SK-N-SH (cell line): Measurements from ENCODE around the gene REXO2. TPM values are rescaled to one million over a fixed set of nuclear protein-coding genes. Genes with fewer than 3 reads are reported as not detected.
A peak's percentile ranks its signal among the peaks of the same experiment; 100 is the strongest.

Source experiments
- CTCF ChIA-PET: fragments of 300-600, 350-600 bp; formaldehyde crosslinking; extraction: SDS; loops from one replicate; lab custom pipeline; 2021; lab: Yijun Ruan, JAX
- POLR2A ChIA-PET: fragments of 350-600 bp; sonication (Branson Sonifier 250); formaldehyde crosslinking; extraction: SDS; loops from one replicate; lab custom pipeline; 2020; ENCODE audit warnings: antibody characterized with exemption, inconsistent platforms; lab: Yijun Ruan, JAX
- DNase-seq: peaks from one replicate; pipeline ENCODE4 v3.0.0; 2012
- H2AFZ ChIP-seq: fragments of 200-600 bp; sonication (generic); 2 replicates; pipeline ENCODE4 v1.8.1; 2016; ENCODE audit warnings: antibody characterized with exemption, mild to moderate bottlenecking, low read depth
- H3F3A ChIP-seq: fragments of 200-600 bp; sonication (generic); replicated peaks from 2 replicates; pipeline ENCODE3; 2016; ENCODE audit warnings: antibody characterized with exemption, mild to moderate bottlenecking; ENCODE audit not compliant: insufficient read depth
- H3K27ac ChIP-seq, 2 experiments: fragments of 200-500 bp in 1 of 2; fragments of 200-600 bp in 1 of 2; sonication (Bioruptor generic) in 1 of 2; sonication (generic), shearing (Covaris generic) in 1 of 2; 2 replicates each; pipeline versions ENCODE4 v1.5.1 to v1.6.1; 2014 to 2016; ENCODE audit warnings: low read depth in 2 of 2, inconsistent platforms in 1 of 2, low read length in 1 of 2, mild to moderate bottlenecking in 1 of 2, mixed read lengths in 1 of 2
- H3K27me3 ChIP-seq: fragments of 200-600 bp; sonication (generic), shearing (Covaris generic); 2 replicates; pipeline ENCODE4 v1.6.1; 2016; ENCODE audit warnings: mixed run types; ENCODE audit not compliant: insufficient read depth
- H3K36me3 ChIP-seq, 2 experiments: fragments of 200-500 bp in 1 of 2; fragments of 200-600 bp in 1 of 2; sonication (Bioruptor generic) in 1 of 2; sonication (generic) in 1 of 2; replicated peaks in 1 of 2; 2 replicates each; pipeline versions ENCODE3 to v1.5.1; 2014 to 2016; ENCODE audit warnings: low read length in 1 of 2, mild to moderate bottlenecking in 1 of 2; ENCODE audit not compliant: insufficient read depth in 2 of 2, control insufficient read depth in 1 of 2
- H3K4me1 ChIP-seq, 2 experiments: fragments of 200-500 bp in 1 of 2; fragments of 200-600 bp in 1 of 2; sonication (Bioruptor generic) in 1 of 2; sonication (generic), shearing (Covaris generic) in 1 of 2; 2 replicates each; pipeline versions ENCODE4 v1.5.1 to v1.6.1; 2014 to 2016; ENCODE audit warnings: low read depth in 1 of 2, low read length in 1 of 2, mixed run types in 1 of 2; ENCODE audit not compliant: insufficient read depth in 2 of 2, control insufficient read depth in 1 of 2
- H3K4me2 ChIP-seq: fragments of 200-600 bp; sonication (generic), shearing (Covaris generic); 2 replicates; pipeline ENCODE4 v1.6.1; 2017; ENCODE audit warnings: mixed run types
- H3K4me3 ChIP-seq, 2 experiments: fragments of 200-500 bp in 1 of 2; fragments of 200-600 bp in 1 of 2; sonication (Bioruptor generic) in 1 of 2; sonication (generic), shearing (Covaris generic) in 1 of 2; 2 replicates each; pipeline versions ENCODE4 v1.5.1 to v1.8.1; 2014 to 2016; ENCODE audit warnings: low read depth in 2 of 2, inconsistent platforms in 1 of 2, low read length in 1 of 2, mild to moderate bottlenecking in 1 of 2, mixed read lengths in 1 of 2, moderate library complexity in 1 of 2
- H3K79me2 ChIP-seq: fragments of 200-600 bp; sonication (generic); 2 replicates; pipeline ENCODE4 v1.8.1; 2017; ENCODE audit warnings: mild to moderate bottlenecking; ENCODE audit not compliant: insufficient read depth
- H3K9ac ChIP-seq: fragments of 200-600 bp; sonication (generic); 2 replicates; pipeline ENCODE4 v1.6.1; 2017; ENCODE audit warnings: mixed run types
- H3K9me2 ChIP-seq: fragments of 200-600 bp; sonication (generic); 2 replicates; pipeline ENCODE4 v1.6.1; 2017; ENCODE audit warnings: mixed run types
- H3K9me3 ChIP-seq: fragments of 200-600 bp; sonication (generic); 2 replicates; pipeline ENCODE4 v1.6.1; 2017; ENCODE audit warnings: mixed run types, mild to moderate bottlenecking, moderate library complexity
- H4K20me1 ChIP-seq: fragments of 200-600 bp; sonication (generic); 2 replicates; pipeline ENCODE4 v1.6.1; 2017; ENCODE audit warnings: mild to moderate bottlenecking, mixed run types; ENCODE audit not compliant: insufficient read depth
- CHD2 ChIP-seq: fragments of 150-350 bp; IDR thresholded peaks from 2 replicates; pipeline ENCODE4 v1.6.1; 2018; ENCODE audit warnings: low read length; ENCODE audit not compliant: partially characterized antibody
- CTCF ChIP-seq: fragments of 200-600 bp; sonication (generic); IDR thresholded peaks from 2 replicates; pipeline ENCODE4 v1.6.1; 2017; ENCODE audit warnings: antibody characterized with exemption, mild to moderate bottlenecking, moderate library complexity
- ELF1 ChIP-seq: IDR thresholded peaks from 2 replicates; pipeline ENCODE4 v1.4.0; 2012
- EP300 ChIP-seq, 2 experiments: IDR thresholded peaks; 2 replicates each; pipeline versions ENCODE4 v1.4.0 to v1.6.1; 2012; ENCODE audit warnings: borderline replicate concordance in 1 of 2, low read depth in 1 of 2, low read length in 1 of 2
- EZH2phosphoT487 ChIP-seq: fragments of 200-600 bp; sonication (generic); IDR thresholded peaks from 2 replicates; pipeline ENCODE4 v1.6.1; 2017; ENCODE audit warnings: low read depth, mixed run types, mild to moderate bottlenecking, antibody characterized with exemption, moderate library complexity, borderline replicate concordance
- GABPA ChIP-seq: IDR thresholded peaks from 2 replicates; pipeline ENCODE4 v1.4.0; 2012; ENCODE audit warnings: low read depth, mild to moderate bottlenecking
- GATA2 ChIP-seq: sonication (generic); formaldehyde crosslinking; IDR thresholded peaks from 2 replicates; pipeline ENCODE4 v1.5.0; 2020; ENCODE audit warnings: mild to moderate bottlenecking, missing genetic modification reagents
- IRF3 ChIP-seq: fragments of 150-350 bp; IDR thresholded peaks from 2 replicates; pipeline ENCODE4 v1.6.1; 2016; ENCODE audit warnings: mild to moderate bottlenecking, low read depth, low read length
- MXI1 ChIP-seq: IDR thresholded peaks from 2 replicates; pipeline ENCODE4 v1.6.1; 2012; ENCODE audit warnings: mild to moderate bottlenecking, low read depth, low read length, improper control_type of control experiment
- NFIC ChIP-seq: IDR thresholded peaks from 2 replicates; pipeline ENCODE4 v1.4.0; 2012; ENCODE audit warnings: borderline replicate concordance
- NRF1 ChIP-seq: IDR thresholded peaks from 2 replicates; pipeline ENCODE4 v1.6.1; 2012; ENCODE audit warnings: low read depth, mild to moderate bottlenecking, low read length
- POLR2AphosphoS5 ChIP-seq: IDR thresholded peaks from 2 replicates; pipeline ENCODE4 v1.6.1; 2012; ENCODE audit warnings: low read depth, low read length
- RCOR1 ChIP-seq: fragments of 150-350 bp; IDR thresholded peaks from 2 replicates; pipeline ENCODE4 v1.6.1; 2017; ENCODE audit warnings: antibody characterized with exemption, low read length
- REST ChIP-seq: IDR thresholded peaks from 2 replicates; pipeline ENCODE4 v1.6.1; 2012; ENCODE audit warnings: mild to moderate bottlenecking, low read depth, low read length, moderate library complexity
- RXRA ChIP-seq: IDR thresholded peaks from 2 replicates; pipeline ENCODE4 v1.4.0; 2012; ENCODE audit warnings: low read depth, mild to moderate bottlenecking, borderline replicate concordance
- SIN3A ChIP-seq: IDR thresholded peaks from 2 replicates; pipeline ENCODE4 v1.6.1; 2012; ENCODE audit warnings: low read depth, mild to moderate bottlenecking, low read length, moderate library complexity, borderline replicate concordance
- SMC3 ChIP-seq: IDR thresholded peaks from 2 replicates; pipeline ENCODE4 v1.6.1; 2012; ENCODE audit warnings: low read depth, low read length, improper control_type of control experiment
- TAF1 ChIP-seq: IDR thresholded peaks from 2 replicates; pipeline ENCODE4 v1.6.1; 2012; ENCODE audit warnings: low read depth, mild to moderate bottlenecking, low read length, moderate library complexity, borderline replicate concordance
- TCF12 ChIP-seq: IDR thresholded peaks from 2 replicates; pipeline ENCODE4 v1.4.0; 2012
- TEAD4 ChIP-seq: IDR thresholded peaks from 2 replicates; pipeline ENCODE4 v1.4.0; 2012; ENCODE audit warnings: mild to moderate bottlenecking, borderline replicate concordance; ENCODE audit not compliant: insufficient read depth
- USF2 ChIP-seq: fragments of 150-350 bp; IDR thresholded peaks from 2 replicates; pipeline ENCODE4 v1.6.1; 2017; ENCODE audit warnings: antibody characterized with exemption, low read length, low read depth, borderline replicate concordance
- WGBS: methylation state at CpG from one replicate; pipeline ENCODE4 v1.1.6; 2017; ENCODE audit warnings: low lambda C conversion rate; 5-methylcytosine and 5-hydroxymethylcytosine counted together
- polyA plus RNA-seq, 3 experiments: library from polyadenylated mRNA; depleted of rRNA; stranded (reverse); fragments of >200 nt; gene quantifications; 2 replicates each; pipeline ENCODE4 v1.2.3, GENCODE V29; 2012
- TF ChIP-seq, protein P1 (sequence below): IDR thresholded peaks from 2 replicates; pipeline ENCODE4 v1.4.0; 2012; ENCODE audit warnings: low read depth
- TF ChIP-seq, protein P2 (sequence below): IDR thresholded peaks from 2 replicates; pipeline ENCODE4 v1.4.0; 2012; ENCODE audit warnings: low read depth, borderline replicate concordance

REXO2 gene
- polyA plus RNA-seq, 1 of the 3 experiments (the other 2 are of a cell fraction), result 419 TPM

- Histone ChIP-seq H3K79me2 (peaks cover 61% of the 10 kb centered on the region), H3K9me2 (no peaks in the 10 kb centered on the region), H3K27ac (peak overlapping the region; percentile 67 to 92), H3F3A (peaks cover 10% of the 10 kb centered on the region), H2AFZ (peak overlapping the region; percentile 82), H3K4me1 (peaks cover 12% of the 10 kb centered on the region in 2 experiments; a peak in 3 of 4 replicates), H4K20me1 (peaks cover 7% of the 10 kb centered on the region; the same call in 1 of the 2 replicates), H3K36me3 (peaks cover 18 to 21% of the 10 kb centered on the region in 2 experiments), H3K4me3 (peak overlapping the region; percentile 90 to 100), H3K27me3 (no peaks in the 10 kb centered on the region), H3K4me2 (peak overlapping the region; percentile 86), H3K9me3 (no peaks in the 10 kb centered on the region), H3K9ac (peak overlapping the region; percentile 84)
- ChIA-PET CTCF (interaction anchor here (1.1 kb wide), 1 partner anchor 93 kb away, joined by 3 read pairs; no protein-coding TSS in a partner anchor), POLR2A (interaction anchor here (0.6 kb wide), 1 partner anchor 761 kb away, joined by 3 read pairs; no protein-coding TSS in a partner anchor)
- WGBS, result under 1% methylated on average over 10 of the region's 10 CpGs
- DNase-seq, result peak; percentile 46
- TF ChIP-seq POLR2AphosphoS5 (peak; percentile 72), RXRA (peak; percentile 55; the same call in 1 of the 2 replicates), TAF1 (0 out of 2 replicates have a peak, but pooled peaks have one; percentile 7), RCOR1 (0 out of 2 replicates have a peak, but pooled peaks have one; percentile 35), MXI1 (peak; percentile 15; the same call in 1 of the 2 replicates), ELF1 (no peak), GABPA (no peak), CTCF (no peak), SMC3 (no peak), SIN3A (no peak), NFIC (peak; percentile 83), USF2 (no peak), TCF12 (peak; percentile 98), GATA2 (CRISPR knock-in tag) (peak; percentile 62; the same call in 1 of the 2 replicates), REST (no peak), EP300 (IDR thresholded peaks at IDR 0.05; ENCODE audit: borderline replicate concordance in 1 of 2, low read depth in 1 of 2, low read length in 1 of 2) (peak; percentile 80; a peak in 3 of 4 replicates), CHD2 (no peak), NRF1 (no peak), EZH2phosphoT487 (no peak), IRF3 (no peak), TEAD4 (peak; percentile 65; the same call in 1 of the 2 replicates)
- TF ChIP-seq, protein P1, sequence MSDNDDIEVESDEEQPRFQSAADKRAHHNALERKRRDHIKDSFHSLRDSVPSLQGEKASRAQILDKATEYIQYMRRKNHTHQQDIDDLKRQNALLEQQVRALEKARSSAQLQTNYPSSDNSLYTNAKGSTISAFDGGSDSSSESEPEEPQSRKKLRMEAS, result 0 out of 2 replicates have a peak, but pooled peaks have one; percentile 33
- TF ChIP-seq, protein P2, sequence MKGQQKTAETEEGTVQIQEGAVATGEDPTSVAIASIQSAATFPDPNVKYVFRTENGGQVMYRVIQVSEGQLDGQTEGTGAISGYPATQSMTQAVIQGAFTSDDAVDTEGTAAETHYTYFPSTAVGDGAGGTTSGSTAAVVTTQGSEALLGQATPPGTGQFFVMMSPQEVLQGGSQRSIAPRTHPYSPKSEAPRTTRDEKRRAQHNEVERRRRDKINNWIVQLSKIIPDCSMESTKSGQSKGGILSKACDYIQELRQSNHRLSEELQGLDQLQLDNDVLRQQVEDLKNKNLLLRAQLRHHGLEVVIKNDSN, result no peak
Measured at GRCh38 chr11:114440121-114440860, 1.0 kb downstream of the REXO2 start.
